SK-N-MC (cell line): ENCODE measurements around the gene PNMT.

Experiments used
- EZH2 ChIP-seq: fragments of 200-600 bp; sonication (generic); IDR thresholded peaks from one replicate; pipeline ENCODE4 v1.6.1; 2017; ENCODE audit warnings: antibody characterized with exemption
- FOXP2 ChIP-seq: optimal IDR thresholded peaks from 2 replicates; pipeline ENCODE3; 2011; ENCODE audit warnings: mild to moderate bottlenecking, moderate library complexity; ENCODE audit not compliant: insufficient read depth; ENCODE audit errors: extremely low read length, control extremely low read depth
- POLR2AphosphoS5 ChIP-seq: IDR thresholded peaks from 2 replicates; pipeline ENCODE4 v1.6.1; 2012; ENCODE audit warnings: mild to moderate bottlenecking, low read depth, low read length, borderline replicate concordance

GRCh38 chr17:39631403-39631802 is 36.9 kb upstream of the PNMT start:
- no peak for TF ChIP-seq POLR2AphosphoS5
- no peak for TF ChIP-seq EZH2
- no peak for TF ChIP-seq FOXP2
